Activated CD4-positive, alpha-beta memory T cell treated with anti-CD3 and anti-CD28 coated beads, Interleukin-2, amount 10 ng/mL, durations not matched to agents 7 days and 5 days (primary cell): ENCODE results near the gene RBM44. TPM values are rescaled to one million over a fixed set of nuclear protein-coding genes. Genes with fewer than 3 reads are reported as not detected.
"Not testable (repeated sequence)": the region's sequence is repeated elsewhere in the genome, so short reads cannot be mapped to it uniquely, and the experiment has no call there.

Experiments used
- CTCF ChIA-PET: fragments of 350-600 bp; sonication (Branson Sonifier 250); formaldehyde crosslinking; loops from one replicate; lab custom pipeline; 2021; ENCODE audit warnings: antibody characterized with exemption, inconsistent platforms; lab: Charles Lee
- POLR2A ChIA-PET: fragments of 350-600 bp; sonication (Branson Sonifier 250); formaldehyde crosslinking; loops from one replicate; lab custom pipeline; 2021; ENCODE audit warnings: antibody characterized with exemption; lab: Charles Lee
- DNase-seq: peaks from one replicate; pipeline ENCODE4 v3.0.0-alpha.2; 2020
- H3K27ac Mint-ChIP-seq: one replicate; pipeline ENCODE4 v1.8.0; 2021; ENCODE audit warnings: mild to moderate bottlenecking, mixed read lengths
- H3K27me3 Mint-ChIP-seq: one replicate; pipeline ENCODE4 v1.8.0; 2021; ENCODE audit warnings: mixed read lengths
- H3K36me3 Mint-ChIP-seq: one replicate; pipeline ENCODE4 v1.8.0; 2021; ENCODE audit warnings: low read depth, mixed read lengths
- H3K4me1 Mint-ChIP-seq: one replicate; pipeline ENCODE4 v1.8.0; 2021; ENCODE audit warnings: mixed read lengths
- H3K4me3 Mint-ChIP-seq: one replicate; pipeline ENCODE4 v1.8.0; 2021; ENCODE audit warnings: mild to moderate bottlenecking, mixed read lengths
- H3K9me3 Mint-ChIP-seq: one replicate; pipeline ENCODE4 v1.8.0; 2021; ENCODE audit warnings: mixed read lengths
- total RNA-seq, 2 experiments: library from RNA; stranded (reverse); gene quantifications; one replicate each; pipeline ENCODE4 v1.2.3, GENCODE V29; 2021

Gene RBM44
- total RNA-seq, result under 1 TPM; 0.75 to 0.93 TPM

GRCh38 chr2:237798236-237799059 lies at the start of gene RBM44:
Gene RBM44, plus strand, starts transcription at chr2:237798779. Its CDS starts 14,831 bp downstream, at chr2:237813610.
- H3K27ac Mint-ChIP-seq, result no peak within 1 kb of the TSS
- no peak for DNase-seq
- H3K4me3 Mint-ChIP-seq, result no peak within 1 kb of the TSS
- no peaks in the 10 kb centered on the region for H3K27me3 Mint-ChIP-seq
- no peaks in the 10 kb centered on the region for H3K9me3 Mint-ChIP-seq
- ChIA-PET CTCF (no interaction called here), POLR2A (no interaction called here)
- no peaks in the 10 kb centered on the region for H3K4me1 Mint-ChIP-seq
- peaks cover 4% of the 10 kb centered on the region for H3K36me3 Mint-ChIP-seq

- no peak overlapping the region for H3K27ac Mint-ChIP-seq
- ChIA-PET CTCF (no interaction called here), POLR2A (no interaction called here)
- peaks cover 71% of the 10 kb centered on the region for H3K36me3 Mint-ChIP-seq
- H3K9me3 Mint-ChIP-seq, result no peaks in the 10 kb centered on the region
- no peaks in the 10 kb centered on the region for H3K27me3 Mint-ChIP-seq
- DNase-seq, result no peak
- H3K4me1 Mint-ChIP-seq, result peaks cover 30% of the 10 kb centered on the region
- H3K4me3 Mint-ChIP-seq, result no peak overlapping the region
Observed at GRCh38 chr2:237749002-237749401, 49.6 kb upstream of the RBM44 start.

GRCh38 chr2:237749961-237750360 lies 48.6 kb upstream of the RBM44 start:
- no peaks in the 10 kb centered on the region for H3K27me3 Mint-ChIP-seq
- peaks cover 25% of the 10 kb centered on the region for H3K4me1 Mint-ChIP-seq
- peaks cover 77% of the 10 kb centered on the region for H3K36me3 Mint-ChIP-seq
- H3K9me3 Mint-ChIP-seq, result no peaks in the 10 kb centered on the region
- POLR2A ChIA-PET, result no interaction called here
- no peak overlapping the region for H3K4me3 Mint-ChIP-seq
- H3K27ac Mint-ChIP-seq, result no peak overlapping the region
- CTCF ChIA-PET, result interaction anchor here (0.7 kb wide), 2 partner anchors 135 to 664 kb away, joined by 4 to 7 read pairs; no protein-coding TSS in a partner anchor
- DNase-seq, result no peak

GRCh38 chr2:237750441-237750840 lies 48.1 kb upstream of the RBM44 start:
- Mint-ChIP-seq H3K4me1 (peaks cover 22% of the 10 kb centered on the region), H3K36me3 (peaks cover 78% of the 10 kb centered on the region)
- H3K27ac Mint-ChIP-seq, H3K27me3 Mint-ChIP-seq, H3K9me3 Mint-ChIP-seq, H3K4me3 Mint-ChIP-seq, POLR2A ChIA-PET, DNase-seq: not testable (repeated sequence)
- CTCF ChIA-PET, result interaction anchor here (0.7 kb wide), 1 partner anchor 135 kb away, joined by 4 read pairs; no protein-coding TSS in a partner anchor

- DNase-seq, result peak; percentile 43
- CTCF ChIA-PET, result interaction anchor here (4.1 kb wide), 1 partner anchor 8 kb away, joined by 30 read pairs; no protein-coding TSS in a partner anchor
- POLR2A ChIA-PET, result no interaction called here
Observed at GRCh38 chr2:237752761-237753165, 45.8 kb upstream of the RBM44 start.

GRCh38 chr2:237754182-237754581 lies 44.4 kb upstream of the RBM44 start:
- ChIA-PET CTCF (interaction anchor here (1.3 to 4.1 kb wide), 2 partner anchors 9 to 509 kb away, joined by 3 to 30 read pairs; no protein-coding TSS in a partner anchor), POLR2A (no interaction called here)
- Mint-ChIP-seq H3K4me1 (peaks cover 22% of the 10 kb centered on the region), H3K36me3 (peaks cover 81% of the 10 kb centered on the region), H3K27ac (no peak overlapping the region), H3K4me3 (no peak overlapping the region), H3K9me3 (no peaks in the 10 kb centered on the region), H3K27me3 (no peaks in the 10 kb centered on the region)
- DNase-seq, result no peak

More at GRCh38 chr2:237752761-237753165, 45.8 kb upstream of the RBM44 start:
- H3K9me3 Mint-ChIP-seq, result no peaks in the 10 kb centered on the region
- H3K27me3 Mint-ChIP-seq, result no peaks in the 10 kb centered on the region
- peaks cover 82% of the 10 kb centered on the region for H3K36me3 Mint-ChIP-seq
- peak overlapping the region; percentile 62 for H3K27ac Mint-ChIP-seq
- peaks cover 22% of the 10 kb centered on the region for H3K4me1 Mint-ChIP-seq
- H3K4me3 Mint-ChIP-seq, result no peak overlapping the region

GRCh38 chr2:237754626-237755248 lies 43.8 kb upstream of the RBM44 start:
- ChIA-PET POLR2A (interaction anchor here (1.5 kb wide), 1 partner anchor 8 kb away, joined by 3 read pairs; no protein-coding TSS in a partner anchor), CTCF (interaction anchor here (1.0 to 4.1 kb wide), 3 partner anchors 10 to 508 kb away, joined by 3 to 30 read pairs (median 4); no protein-coding TSS in a partner anchor)
- peaks cover 80% of the 10 kb centered on the region for H3K36me3 Mint-ChIP-seq
- no peak overlapping the region for H3K4me3 Mint-ChIP-seq
- H3K27ac Mint-ChIP-seq, result no peak overlapping the region
- no peaks in the 10 kb centered on the region for H3K9me3 Mint-ChIP-seq
- peaks cover 21% of the 10 kb centered on the region for H3K4me1 Mint-ChIP-seq
- DNase-seq, result no peak
- H3K27me3 Mint-ChIP-seq, result no peaks in the 10 kb centered on the region

GRCh38 chr2:237757616-237758015 lies 41.0 kb upstream of the RBM44 start:
- H3K4me3 Mint-ChIP-seq, result no peak overlapping the region
- DNase-seq, result no peak
- no peak overlapping the region for H3K27ac Mint-ChIP-seq
- CTCF ChIA-PET, result interaction anchor here (1.4 kb wide), 1 partner anchor 13 kb away, joined by 5 read pairs; no protein-coding TSS in a partner anchor
- peaks cover 87% of the 10 kb centered on the region for H3K36me3 Mint-ChIP-seq
- no peaks in the 10 kb centered on the region for H3K27me3 Mint-ChIP-seq
- H3K9me3 Mint-ChIP-seq, result no peaks in the 10 kb centered on the region
- H3K4me1 Mint-ChIP-seq, result peaks cover 6% of the 10 kb centered on the region
- POLR2A ChIA-PET, result no interaction called here

- peaks cover under 1% of the 10 kb centered on the region for H3K4me1 Mint-ChIP-seq
- no peak for DNase-seq
- peaks cover 87% of the 10 kb centered on the region for H3K36me3 Mint-ChIP-seq
- H3K4me3 Mint-ChIP-seq, result no peak overlapping the region
- H3K9me3 Mint-ChIP-seq, result no peaks in the 10 kb centered on the region
- ChIA-PET CTCF (interaction anchor here (1.0 to 1.4 kb wide), 2 partner anchors 13 to 17 kb away, joined by 3 to 5 read pairs; no protein-coding TSS in a partner anchor), POLR2A (interaction anchor here (0.9 kb wide), 1 partner anchor 80 kb away, joined by 3 read pairs; no protein-coding TSS in a partner anchor)
- no peaks in the 10 kb centered on the region for H3K27me3 Mint-ChIP-seq
- H3K27ac Mint-ChIP-seq, result no peak overlapping the region
Observed at GRCh38 chr2:237758185-237758584, 40.4 kb upstream of the RBM44 start.

GRCh38 chr2:237759176-237759575 lies 39.4 kb upstream of the RBM44 start:
- H3K4me3 Mint-ChIP-seq, result no peak overlapping the region
- H3K27ac Mint-ChIP-seq, result no peak overlapping the region
- DNase-seq, result no peak
- CTCF ChIA-PET, result no interaction called here
- peaks cover 86% of the 10 kb centered on the region for H3K36me3 Mint-ChIP-seq
- no peaks in the 10 kb centered on the region for H3K27me3 Mint-ChIP-seq
- POLR2A ChIA-PET, result no interaction called here
- H3K4me1 Mint-ChIP-seq, result no peaks in the 10 kb centered on the region
- H3K9me3 Mint-ChIP-seq, result no peaks in the 10 kb centered on the region

- no peak for DNase-seq
- Mint-ChIP-seq H3K36me3 (peaks cover 78% of the 10 kb centered on the region), H3K27ac (no peak overlapping the region), H3K27me3 (no peaks in the 10 kb centered on the region), H3K4me1 (no peaks in the 10 kb centered on the region), H3K4me3 (no peak overlapping the region), H3K9me3 (no peaks in the 10 kb centered on the region)
- ChIA-PET CTCF (interaction anchor here (1.0 kb wide), 1 partner anchor 15 kb away, joined by 5 read pairs; no protein-coding TSS in a partner anchor), POLR2A (interaction anchor here (1.0 kb wide), 1 partner anchor 44 kb away, joined by 3 read pairs; no protein-coding TSS in a partner anchor)
Observed at GRCh38 chr2:237760506-237761502, 37.8 kb upstream of the RBM44 start.
